Cardiac muscle cell (in vitro differentiated cells and primary cell): ENCODE results near the gene FXYD6. TPM values are rescaled to one million over a fixed set of nuclear protein-coding genes. Genes with fewer than 3 reads are reported as not detected.

Experiments
- DNase-seq, 2 donors: peaks; one replicate each; pipeline versions ENCODE4 v3.0.0 to v3.0.0-alpha.2; 2010 to 2017; ENCODE audit warnings: low read depth in 1 of 2, low spot score in 1 of 2
- H3K27ac ChIP-seq: fragments of 200-600 bp; sonication (generic); 2 replicates; pipeline ENCODE4 v1.5.1; 2016
- H3K27me3 ChIP-seq: fragments of 200-600 bp; sonication (generic); 2 replicates; pipeline ENCODE4 v1.6.0; 2016; ENCODE audit warnings: control low read depth
- H3K36me3 ChIP-seq: fragments of 200-600 bp; sonication (generic); 2 replicates; pipeline ENCODE4 v1.5.1; 2016; ENCODE audit warnings: control low read depth
- H3K4me1 ChIP-seq: fragments of 200-600 bp; sonication (generic); 2 replicates; pipeline ENCODE4 v1.8.1; 2017; ENCODE audit warnings: low read depth, mild to moderate bottlenecking, mixed run types
- H3K4me3 ChIP-seq: fragments of 200-600 bp; sonication (generic); 2 replicates; pipeline ENCODE4 v1.5.1; 2016; ENCODE audit warnings: mild to moderate bottlenecking
- H3K9me3 ChIP-seq: fragments of 200-600 bp; sonication (generic); 2 replicates; pipeline ENCODE4 v1.5.1; 2017; ENCODE audit warnings: low read depth, mild to moderate bottlenecking, control low read depth
- polyA plus RNA-seq: library from polyadenylated mRNA; unstranded; fragments of >200 nt; fragmentation: Nextera tagmentation; extraction: Ambion mirVana; gene quantifications from 2 replicates; pipeline ENCODE4 v1.2.1, GENCODE V29; 2016
- total RNA-seq: library from RNA; depleted of rRNA; stranded (reverse); fragments of >200 nt; gene quantifications from 2 replicates; pipeline ENCODE4 v1.2.3, GENCODE V29; 2016
- TF ChIP-seq, protein P1 (sequence below): IDR thresholded peaks from 2 replicates; pipeline ENCODE4 v1.5.1; 2012; ENCODE audit warnings: low read depth, mild to moderate bottlenecking, low read length

Gene FXYD6
- total and polyA plus RNA-seq, 2 experiments from 2014 or later = 310 to 403 TPM

DNA sequence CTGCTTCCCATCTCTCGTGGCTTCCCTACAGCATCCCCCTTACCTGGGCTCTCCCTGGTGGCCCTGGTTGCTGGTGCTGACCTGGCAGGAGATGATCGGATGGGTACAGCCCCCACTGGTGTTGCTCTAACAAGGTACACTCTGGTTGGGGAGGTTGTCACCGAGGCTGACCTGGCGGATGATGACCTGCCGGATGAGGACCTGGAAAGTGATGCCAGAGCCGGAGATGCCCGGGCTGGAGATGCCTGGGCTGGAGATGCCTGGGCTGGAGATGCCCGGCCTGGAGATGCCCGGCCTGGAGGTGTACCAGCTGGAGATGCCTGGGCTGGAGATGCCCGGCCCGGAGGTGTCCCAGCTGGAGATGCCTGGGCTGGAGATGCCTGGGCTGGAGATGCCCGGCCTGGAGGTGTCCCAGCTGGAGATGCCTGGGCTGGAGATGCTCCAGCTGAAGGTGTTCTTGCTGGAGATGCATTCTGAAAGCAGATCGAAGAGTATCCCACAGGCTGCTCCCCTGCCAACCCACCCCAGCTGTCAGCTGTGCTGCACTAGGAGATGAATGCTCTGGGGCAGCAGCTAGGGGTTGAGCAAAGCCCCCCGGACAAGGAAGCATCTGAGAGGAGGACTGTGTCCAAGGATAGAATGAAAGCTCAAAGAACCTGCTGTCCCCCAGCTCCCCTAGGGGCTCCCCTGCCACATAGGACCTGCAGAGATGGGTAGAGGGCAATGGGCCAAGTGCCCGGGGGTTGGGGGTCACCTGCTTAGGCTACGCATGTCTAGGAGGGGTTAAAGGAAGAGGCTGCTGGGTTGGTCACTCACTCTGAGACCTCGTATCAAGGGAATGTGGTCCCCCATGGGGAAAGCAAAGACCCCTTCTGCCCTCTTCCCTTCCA, 42.2 kb upstream of the FXYD6 start:
- TF ChIP-seq, protein P1, sequence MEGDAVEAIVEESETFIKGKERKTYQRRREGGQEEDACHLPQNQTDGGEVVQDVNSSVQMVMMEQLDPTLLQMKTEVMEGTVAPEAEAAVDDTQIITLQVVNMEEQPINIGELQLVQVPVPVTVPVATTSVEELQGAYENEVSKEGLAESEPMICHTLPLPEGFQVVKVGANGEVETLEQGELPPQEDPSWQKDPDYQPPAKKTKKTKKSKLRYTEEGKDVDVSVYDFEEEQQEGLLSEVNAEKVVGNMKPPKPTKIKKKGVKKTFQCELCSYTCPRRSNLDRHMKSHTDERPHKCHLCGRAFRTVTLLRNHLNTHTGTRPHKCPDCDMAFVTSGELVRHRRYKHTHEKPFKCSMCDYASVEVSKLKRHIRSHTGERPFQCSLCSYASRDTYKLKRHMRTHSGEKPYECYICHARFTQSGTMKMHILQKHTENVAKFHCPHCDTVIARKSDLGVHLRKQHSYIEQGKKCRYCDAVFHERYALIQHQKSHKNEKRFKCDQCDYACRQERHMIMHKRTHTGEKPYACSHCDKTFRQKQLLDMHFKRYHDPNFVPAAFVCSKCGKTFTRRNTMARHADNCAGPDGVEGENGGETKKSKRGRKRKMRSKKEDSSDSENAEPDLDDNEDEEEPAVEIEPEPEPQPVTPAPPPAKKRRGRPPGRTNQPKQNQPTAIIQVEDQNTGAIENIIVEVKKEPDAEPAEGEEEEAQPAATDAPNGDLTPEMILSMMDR = no peak
- Histone ChIP-seq H3K27me3 (no peaks in the 10 kb centered on the region), H3K9me3 (no peaks in the 10 kb centered on the region), H3K36me3 (no peaks in the 10 kb centered on the region), H3K4me1 (peaks cover 21% of the 10 kb centered on the region), H3K4me3 (no peak overlapping the region), H3K27ac (no peak overlapping the region)
- no peak for DNase-seq

- H3K27ac ChIP-seq = no peak overlapping the region
- TF ChIP-seq, protein P1 = no peak
- no peaks in the 10 kb centered on the region for H3K9me3 ChIP-seq
- no peaks in the 10 kb centered on the region for H3K27me3 ChIP-seq
- H3K36me3 ChIP-seq = no peaks in the 10 kb centered on the region
- H3K4me3 ChIP-seq = no peak overlapping the region
- DNase-seq = no peak
- H3K4me1 ChIP-seq = peaks cover 23% of the 10 kb centered on the region
Measured at GRCh38 chr11:117917591-117918151, 41.2 kb upstream of the FXYD6 start.

- Histone ChIP-seq H3K4me3 (no peak overlapping the region), H3K36me3 (no peaks in the 10 kb centered on the region), H3K27me3 (no peaks in the 10 kb centered on the region), H3K9me3 (no peaks in the 10 kb centered on the region), H3K4me1 (peaks cover 23% of the 10 kb centered on the region), H3K27ac (no peak overlapping the region)
- DNase-seq = no peak
- TF ChIP-seq, protein P1 = no peak
Measured at GRCh38 chr11:117916956-117917355, 40.5 kb upstream of the FXYD6 start.

GRCh38 chr11:117915672-117916235, 39.3 kb upstream of the FXYD6 start:
- no peaks in the 10 kb centered on the region for H3K9me3 ChIP-seq
- H3K4me3 ChIP-seq = no peak overlapping the region
- TF ChIP-seq, protein P1 = no peak
- H3K36me3 ChIP-seq = no peaks in the 10 kb centered on the region
- H3K4me1 ChIP-seq = peaks cover 15% of the 10 kb centered on the region
- H3K27me3 ChIP-seq = no peaks in the 10 kb centered on the region
- H3K27ac ChIP-seq = no peak overlapping the region
- no peak for DNase-seq

DNA sequence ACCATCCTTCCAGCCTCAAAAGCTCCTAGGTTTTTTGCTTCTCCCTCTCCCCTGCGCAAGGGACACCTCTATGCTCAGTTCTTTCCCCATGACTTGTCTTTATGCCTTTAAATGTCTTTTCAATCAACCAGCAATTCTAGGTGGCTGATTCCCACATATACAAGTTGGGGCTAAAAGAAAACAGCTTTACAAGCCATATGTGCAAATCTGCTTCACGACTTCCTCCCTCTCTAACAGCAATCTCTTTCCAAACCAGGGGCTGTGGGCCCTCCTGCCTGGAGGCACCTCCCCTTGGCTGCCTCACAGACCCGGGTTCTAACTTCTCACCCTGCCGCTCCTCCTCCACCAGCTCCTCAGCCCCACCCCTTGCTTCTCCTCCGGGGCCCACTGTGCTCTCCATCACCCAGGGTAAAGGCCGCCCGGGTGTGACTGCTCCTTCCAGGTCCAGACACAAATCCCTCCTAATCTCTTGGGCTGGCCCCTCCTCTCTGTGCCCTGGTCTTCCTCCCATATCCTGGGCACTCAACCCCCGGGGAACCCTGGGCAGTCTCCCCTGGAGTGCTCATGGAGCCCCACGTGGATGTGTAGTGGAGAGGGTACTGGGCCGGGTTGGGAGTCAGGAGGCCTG, 38.6 kb upstream of the FXYD6 start:
- Histone ChIP-seq H3K27ac (no peak overlapping the region), H3K4me3 (no peak overlapping the region), H3K27me3 (no peaks in the 10 kb centered on the region), H3K9me3 (no peaks in the 10 kb centered on the region), H3K4me1 (peaks cover 16% of the 10 kb centered on the region), H3K36me3 (no peaks in the 10 kb centered on the region)
- no peak for DNase-seq
- TF ChIP-seq, protein P1 = no peak
